ENCODE data around the gene BID. TPM values are rescaled to one million over a fixed set of nuclear protein-coding genes. Genes with fewer than 3 reads are reported as not detected.

Gene BID
- total RNA-seq, 1 experiment from 2014 or later = 58.2 TPM

DNA sequence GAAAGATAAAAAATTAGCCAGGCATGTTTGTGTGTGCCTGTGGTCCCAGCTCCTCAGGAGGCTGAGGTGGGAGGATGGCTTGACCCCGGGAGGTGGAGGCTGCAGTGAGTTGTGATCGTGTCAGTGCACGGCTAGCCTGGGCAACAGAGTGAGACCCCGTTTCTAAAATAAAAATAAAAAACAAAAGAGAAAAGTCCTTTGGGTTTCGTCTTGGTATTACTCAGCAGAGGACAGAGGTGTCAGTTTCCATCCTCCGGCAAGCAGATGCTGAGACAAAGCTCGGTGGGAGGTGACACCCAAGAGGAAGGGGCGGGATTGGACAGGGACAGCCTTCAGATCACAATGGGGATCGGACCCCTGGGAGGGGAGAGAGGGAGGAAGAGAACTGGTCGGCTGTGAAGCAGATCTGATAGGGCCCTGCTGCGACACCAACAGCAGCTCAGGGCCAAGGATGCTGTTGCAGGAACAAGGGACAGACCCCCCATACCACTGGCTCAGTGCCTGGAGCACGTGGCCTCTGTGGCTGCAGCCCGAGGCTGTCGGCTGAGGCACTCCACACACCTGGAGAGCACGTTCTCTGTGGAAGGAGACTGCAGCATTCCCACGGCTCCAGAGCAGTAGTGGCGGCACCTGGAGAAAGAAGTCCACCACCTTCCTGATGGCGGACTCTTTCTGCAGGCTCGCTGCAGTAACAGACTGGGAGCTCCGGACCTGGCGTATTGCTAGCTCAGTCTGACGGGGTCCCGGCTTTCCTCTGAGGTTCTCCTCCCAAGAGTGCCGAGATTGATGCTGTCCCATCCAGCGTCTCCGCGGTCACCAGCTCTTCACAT is 5.2 kb upstream of the BID start:
- H3K9me3 ChIP-seq (ENCODE audit: control insufficient read depth in 1 of 2, insufficient read depth in 1 of 2, low read depth in 1 of 2, low read length in 2 of 2) = no peaks in the 10 kb centered on the region
- POLR2A ChIA-PET = no interaction called here
- intact Hi-C loops (cut with micrococcal nuclease) = no loop called here

More for the DNA sequence above, 5.2 kb upstream of the BID start:
- H3K9me2 ChIP-seq (ENCODE audit: insufficient read depth) = no peaks in the 10 kb centered on the region
- no peak for TF ChIP-seq EZH2phosphoT487 (IDR thresholded peaks at IDR 0.05; ENCODE audit: borderline replicate concordance)
- no peak for TF ChIP-seq SRF (IDR thresholded peaks at IDR 0.05; ENCODE audit: low read depth)
- TF ChIP-seq SP1 (IDR thresholded peaks at IDR 0.05; ENCODE audit: low read depth) = no peak
- no peak for TF ChIP-seq CEBPB (IDR thresholded peaks at IDR 0.05; ENCODE audit: low read depth)
- TF ChIP-seq, protein P1, sequence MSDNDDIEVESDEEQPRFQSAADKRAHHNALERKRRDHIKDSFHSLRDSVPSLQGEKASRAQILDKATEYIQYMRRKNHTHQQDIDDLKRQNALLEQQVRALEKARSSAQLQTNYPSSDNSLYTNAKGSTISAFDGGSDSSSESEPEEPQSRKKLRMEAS (IDR thresholded peaks at IDR 0.05) = no peak
- no peak for TF ChIP-seq EZH2 (IDR thresholded peaks at IDR 0.05)
- TF ChIP-seq, protein P2, sequence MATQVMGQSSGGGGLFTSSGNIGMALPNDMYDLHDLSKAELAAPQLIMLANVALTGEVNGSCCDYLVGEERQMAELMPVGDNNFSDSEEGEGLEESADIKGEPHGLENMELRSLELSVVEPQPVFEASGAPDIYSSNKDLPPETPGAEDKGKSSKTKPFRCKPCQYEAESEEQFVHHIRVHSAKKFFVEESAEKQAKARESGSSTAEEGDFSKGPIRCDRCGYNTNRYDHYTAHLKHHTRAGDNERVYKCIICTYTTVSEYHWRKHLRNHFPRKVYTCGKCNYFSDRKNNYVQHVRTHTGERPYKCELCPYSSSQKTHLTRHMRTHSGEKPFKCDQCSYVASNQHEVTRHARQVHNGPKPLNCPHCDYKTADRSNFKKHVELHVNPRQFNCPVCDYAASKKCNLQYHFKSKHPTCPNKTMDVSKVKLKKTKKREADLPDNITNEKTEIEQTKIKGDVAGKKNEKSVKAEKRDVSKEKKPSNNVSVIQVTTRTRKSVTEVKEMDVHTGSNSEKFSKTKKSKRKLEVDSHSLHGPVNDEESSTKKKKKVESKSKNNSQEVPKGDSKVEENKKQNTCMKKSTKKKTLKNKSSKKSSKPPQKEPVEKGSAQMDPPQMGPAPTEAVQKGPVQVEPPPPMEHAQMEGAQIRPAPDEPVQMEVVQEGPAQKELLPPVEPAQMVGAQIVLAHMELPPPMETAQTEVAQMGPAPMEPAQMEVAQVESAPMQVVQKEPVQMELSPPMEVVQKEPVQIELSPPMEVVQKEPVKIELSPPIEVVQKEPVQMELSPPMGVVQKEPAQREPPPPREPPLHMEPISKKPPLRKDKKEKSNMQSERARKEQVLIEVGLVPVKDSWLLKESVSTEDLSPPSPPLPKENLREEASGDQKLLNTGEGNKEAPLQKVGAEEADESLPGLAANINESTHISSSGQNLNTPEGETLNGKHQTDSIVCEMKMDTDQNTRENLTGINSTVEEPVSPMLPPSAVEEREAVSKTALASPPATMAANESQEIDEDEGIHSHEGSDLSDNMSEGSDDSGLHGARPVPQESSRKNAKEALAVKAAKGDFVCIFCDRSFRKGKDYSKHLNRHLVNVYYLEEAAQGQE (IDR thresholded peaks at IDR 0.05; ENCODE audit: low read depth) = no peak
- no peak for TF ChIP-seq SIN3A (IDR thresholded peaks at IDR 0.05; ENCODE audit: low read depth)
- no peak for TF ChIP-seq ELF1 (IDR thresholded peaks at IDR 0.05; ENCODE audit: borderline replicate concordance, low read depth)
- TF ChIP-seq ZFX (IDR thresholded peaks at IDR 0.05) = no peak
- TF ChIP-seq, protein P3, sequence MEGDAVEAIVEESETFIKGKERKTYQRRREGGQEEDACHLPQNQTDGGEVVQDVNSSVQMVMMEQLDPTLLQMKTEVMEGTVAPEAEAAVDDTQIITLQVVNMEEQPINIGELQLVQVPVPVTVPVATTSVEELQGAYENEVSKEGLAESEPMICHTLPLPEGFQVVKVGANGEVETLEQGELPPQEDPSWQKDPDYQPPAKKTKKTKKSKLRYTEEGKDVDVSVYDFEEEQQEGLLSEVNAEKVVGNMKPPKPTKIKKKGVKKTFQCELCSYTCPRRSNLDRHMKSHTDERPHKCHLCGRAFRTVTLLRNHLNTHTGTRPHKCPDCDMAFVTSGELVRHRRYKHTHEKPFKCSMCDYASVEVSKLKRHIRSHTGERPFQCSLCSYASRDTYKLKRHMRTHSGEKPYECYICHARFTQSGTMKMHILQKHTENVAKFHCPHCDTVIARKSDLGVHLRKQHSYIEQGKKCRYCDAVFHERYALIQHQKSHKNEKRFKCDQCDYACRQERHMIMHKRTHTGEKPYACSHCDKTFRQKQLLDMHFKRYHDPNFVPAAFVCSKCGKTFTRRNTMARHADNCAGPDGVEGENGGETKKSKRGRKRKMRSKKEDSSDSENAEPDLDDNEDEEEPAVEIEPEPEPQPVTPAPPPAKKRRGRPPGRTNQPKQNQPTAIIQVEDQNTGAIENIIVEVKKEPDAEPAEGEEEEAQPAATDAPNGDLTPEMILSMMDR (IDR thresholded peaks at IDR 0.05 in 2 of 3, conservative IDR thresholded peaks at IDR 0.05 in 1 of 3; ENCODE audit: borderline replicate concordance in 1 of 3, insufficient read depth in 1 of 3, low read depth in 2 of 3, low read length in 2 of 3) = no peak
- TF ChIP-seq ZNF274 (IDR thresholded peaks at IDR 0.05; ENCODE audit: low read depth, low read length) = no peak
- no peak for TF ChIP-seq POLR2A (IDR thresholded peaks at IDR 0.05; ENCODE audit: borderline replicate concordance, extremely low read depth, insufficient read depth, insufficient read length)
- TF ChIP-seq TCF7L2 (IDR thresholded peaks at IDR 0.05; ENCODE audit: borderline replicate concordance, extremely low read depth, insufficient read depth, insufficient read length) = no peak
- no peak for TF ChIP-seq CBX3 (IDR thresholded peaks at IDR 0.05; ENCODE audit: low read depth)
- TF ChIP-seq JUND (IDR thresholded peaks at IDR 0.05) = no peak
- TF ChIP-seq, protein P4, sequence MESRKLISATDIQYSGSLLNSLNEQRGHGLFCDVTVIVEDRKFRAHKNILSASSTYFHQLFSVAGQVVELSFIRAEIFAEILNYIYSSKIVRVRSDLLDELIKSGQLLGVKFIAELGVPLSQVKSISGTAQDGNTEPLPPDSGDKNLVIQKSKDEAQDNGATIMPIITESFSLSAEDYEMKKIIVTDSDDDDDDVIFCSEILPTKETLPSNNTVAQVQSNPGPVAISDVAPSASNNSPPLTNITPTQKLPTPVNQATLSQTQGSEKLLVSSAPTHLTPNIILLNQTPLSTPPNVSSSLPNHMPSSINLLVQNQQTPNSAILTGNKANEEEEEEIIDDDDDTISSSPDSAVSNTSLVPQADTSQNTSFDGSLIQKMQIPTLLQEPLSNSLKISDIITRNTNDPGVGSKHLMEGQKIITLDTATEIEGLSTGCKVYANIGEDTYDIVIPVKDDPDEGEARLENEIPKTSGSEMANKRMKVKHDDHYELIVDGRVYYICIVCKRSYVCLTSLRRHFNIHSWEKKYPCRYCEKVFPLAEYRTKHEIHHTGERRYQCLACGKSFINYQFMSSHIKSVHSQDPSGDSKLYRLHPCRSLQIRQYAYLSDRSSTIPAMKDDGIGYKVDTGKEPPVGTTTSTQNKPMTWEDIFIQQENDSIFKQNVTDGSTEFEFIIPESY (IDR thresholded peaks at IDR 0.05; ENCODE audit: extremely low read depth, insufficient replicate concordance, low read length) = no peak
- no peak for TF ChIP-seq RAD21 (IDR thresholded peaks at IDR 0.05; ENCODE audit: low read depth)
- ChIA-PET CTCF (no interaction called here), RAD21 (ENCODE audit: low non-redundant PET in 1 of 2, low total read pairs in 2 of 2, uncharacterized antibody in 2 of 2, unreplicated experiment in 2 of 2) (no interaction called here)
- peaks cover 20% of the 10 kb centered on the region in 2 experiments for H3K4me1 ChIP-seq (ENCODE audit: control insufficient read depth in 1 of 2, insufficient read depth in 2 of 2, low read length in 2 of 2)
- no peaks in the 10 kb centered on the region for H4K20me1 ChIP-seq (ENCODE audit: insufficient read depth)
- H2AFZ ChIP-seq (ENCODE audit: low read depth, low read length, poor library complexity, severe bottlenecking) = no peak overlapping the region
- no peak overlapping the region for H3K27ac ChIP-seq (ENCODE audit: low read depth, low read length)
- no peaks in the 10 kb centered on the region; the same call in 1 of the 2 replicates for H3K79me2 ChIP-seq (ENCODE audit: insufficient read depth, low read length)
- H3K9ac ChIP-seq (ENCODE audit: low read length) = no peak overlapping the region
- H3K36me3 ChIP-seq (ENCODE audit: control insufficient read depth in 1 of 2, insufficient read depth in 2 of 2, low read length in 2 of 2) = no peaks in the 10 kb centered on the region
- no peak for ATAC-seq
- no TSS peak for BruUV-seq (replicated peaks)
- H3K4me3 ChIP-seq (replicated peaks in 1 of 2; ENCODE audit: low read depth in 1 of 2, low read length in 2 of 2) = no peak overlapping the region
- no peak for DNase-seq (ENCODE audit: low read depth, low spot score)
- no peak overlapping the region for H3K4me2 ChIP-seq (ENCODE audit: low read length)
- no peaks in the 10 kb centered on the region for H3K27me3 ChIP-seq (ENCODE audit: insufficient read depth, low read length)
